GM10248 (cell line): ENCODE data around the gene C18orf32.
"Not testable (repeated sequence)": the region's sequence is repeated elsewhere in the genome, so short reads cannot be mapped to it uniquely, and the experiment has no call there.

Experiments
- CTCF ChIA-PET: fragments of 300-600 bp; sonication (Branson Sonifier 250); formaldehyde crosslinking; extraction: SDS; loops from one replicate; lab custom pipeline; 2021; ENCODE audit warnings: antibody characterized with exemption; lab: Yijun Ruan, JAX
- POLR2A ChIA-PET: fragments of 350-650 bp; sonication (Branson Sonifier 250); formaldehyde crosslinking; extraction: SDS; loops from one replicate; lab custom pipeline; 2020; ENCODE audit warnings: antibody characterized with exemption; lab: Yijun Ruan, JAX
- DNase-seq: peaks from one replicate; pipeline ENCODE4 v3.0.0; 2012; ENCODE audit errors: extremely low spot score
- CTCF ChIP-seq: IDR thresholded peaks from 2 replicates; pipeline ENCODE4 v1.5.1; 2012; ENCODE audit warnings: mild to moderate bottlenecking, low read depth; ENCODE audit errors: extremely low read depth, missing control alignments, control extremely low read depth

Gene C18orf32

DNA sequence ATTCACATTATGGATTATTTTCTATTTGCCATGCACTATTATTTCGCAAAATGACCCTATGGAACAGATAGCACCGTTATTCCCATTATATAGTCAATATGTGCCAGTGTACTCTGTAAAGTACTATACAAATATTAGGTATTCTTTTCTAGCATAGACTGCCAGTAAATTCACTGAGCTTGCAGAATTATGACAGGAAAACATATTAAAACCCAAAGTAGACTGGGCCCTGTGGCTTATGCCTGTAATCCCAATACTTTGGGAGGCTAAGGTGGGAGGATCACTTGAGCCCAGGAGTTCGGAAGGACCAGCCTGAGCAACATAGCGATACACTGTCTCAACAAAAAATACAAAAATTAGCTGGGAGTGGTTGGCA is 25.4 kb downstream of the C18orf32 start:
- ChIA-PET POLR2A (no interaction called here), CTCF (interaction anchor here (1.1 to 3.1 kb wide), 4 partner anchors 11 to 21 kb away, joined by 3 to 12 read pairs (median 7); no protein-coding TSS in a partner anchor)
- DNase-seq: no peak
- no peak for TF ChIP-seq CTCF

DNA sequence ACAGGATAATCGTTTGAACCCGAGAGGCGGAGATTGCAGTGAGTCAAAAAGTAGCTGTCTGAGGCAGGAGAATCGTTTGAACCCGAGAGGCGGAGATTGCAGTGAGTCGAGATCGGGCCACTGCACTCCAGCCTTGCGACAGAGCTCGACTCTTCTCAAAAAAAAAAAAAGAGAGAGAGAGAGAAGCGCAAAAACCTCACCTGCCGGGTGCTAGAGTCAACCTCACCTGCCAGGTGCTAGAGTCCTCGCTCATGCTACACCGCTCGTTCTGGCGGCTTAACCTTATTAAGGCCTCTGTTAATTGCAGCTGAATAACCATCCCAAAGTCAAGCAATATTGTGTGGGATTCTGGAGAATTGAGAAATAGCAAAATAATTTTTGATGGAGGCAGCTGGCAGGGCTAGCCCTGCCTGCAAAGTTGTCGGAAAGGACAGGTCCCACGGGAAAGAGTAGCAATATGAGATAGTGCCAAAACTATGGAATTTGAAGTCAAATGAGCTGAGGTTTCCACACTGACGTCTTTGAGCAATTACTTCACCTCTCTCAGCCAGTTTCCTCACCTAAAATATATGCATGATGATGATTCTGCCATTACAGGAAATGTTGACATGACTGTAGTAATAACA is 25.9 kb downstream of the C18orf32 start:
- POLR2A ChIA-PET: interaction anchor here (1.9 to 2.1 kb wide), 2 partner anchors 22 to 26 kb away, joined by 7 to 12 read pairs; partner anchors contain the start of gene C18orf32
- no peak for TF ChIP-seq CTCF
- no peak for DNase-seq
- CTCF ChIA-PET: interaction anchor here (1.1 to 3.1 kb wide), 5 partner anchors 10 to 22 kb away, joined by 3 to 12 read pairs (median 4); no protein-coding TSS in a partner anchor

DNA sequence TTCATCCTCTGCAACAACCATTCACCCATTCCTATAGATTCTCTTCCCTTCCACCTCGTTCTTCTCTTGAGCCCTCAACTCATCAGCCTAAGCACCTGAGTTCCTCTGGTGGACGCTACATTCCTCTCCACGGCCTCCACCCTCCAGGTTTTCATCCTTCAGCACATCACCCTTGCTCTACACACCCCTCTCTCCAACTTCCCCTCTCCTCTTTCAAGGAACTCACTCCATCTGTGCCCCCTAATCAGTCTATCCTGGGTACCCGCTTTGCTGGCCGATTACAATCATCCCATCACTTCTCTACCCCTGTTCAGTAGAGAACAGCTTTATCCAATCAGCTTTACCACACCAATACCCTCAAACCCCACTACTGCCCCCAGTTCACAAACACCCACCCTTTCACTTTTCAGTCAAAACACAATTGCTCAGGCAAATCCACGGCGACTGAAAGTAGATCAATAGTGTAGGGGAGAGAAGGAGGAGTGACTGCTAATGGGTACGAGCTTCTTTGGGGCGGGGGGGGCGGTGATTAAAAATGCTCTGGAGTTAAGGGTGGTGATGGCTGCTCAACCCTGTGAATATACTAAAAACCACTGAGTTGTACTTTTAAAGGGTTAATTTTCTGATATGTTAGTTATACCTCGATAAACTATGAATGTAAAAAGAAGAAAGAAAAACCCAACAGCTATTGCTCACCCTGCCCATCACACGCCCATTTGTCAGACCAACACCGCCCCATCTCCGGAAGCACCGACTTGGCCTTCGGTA is 27.4 kb downstream of the C18orf32 start:
- no peak for TF ChIP-seq CTCF
- POLR2A ChIA-PET: interaction anchor here (0.6 to 2.1 kb wide), 4 partner anchors 9 to 645 kb away, joined by 7 to 12 read pairs (median 8); partner anchors contain the start of gene C18orf32
- CTCF ChIA-PET: interaction anchor here (1.2 to 3.1 kb wide), 7 partner anchors 9 to 28 kb away, joined by 4 to 12 read pairs (median 6); partner anchors contain the start of gene C18orf32
- DNase-seq: peak; percentile 51

DNA sequence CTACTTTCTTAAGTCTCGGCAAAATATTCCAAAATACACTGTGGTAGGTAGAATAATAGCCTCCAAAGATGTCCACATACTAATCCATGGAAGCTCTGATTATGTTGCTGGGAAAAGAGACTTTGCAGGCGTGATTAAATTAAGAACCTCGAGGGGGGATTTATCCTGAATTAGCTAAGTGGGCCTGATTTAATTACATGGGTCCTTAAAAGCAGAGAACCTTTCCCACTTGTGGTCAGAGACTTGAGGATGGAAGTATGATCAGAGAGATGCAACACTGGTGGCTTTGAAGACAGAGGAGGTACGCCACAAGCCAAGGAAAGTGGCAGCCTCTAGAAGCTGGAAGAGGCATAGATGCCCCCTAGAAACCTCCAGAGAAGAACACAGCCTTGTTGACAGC is 29.4 kb downstream of the C18orf32 start:
- no peak for TF ChIP-seq CTCF
- no peak for DNase-seq
- POLR2A ChIA-PET: no interaction called here
- CTCF ChIA-PET: interaction anchor here (2.3 kb wide), 1 partner anchor 11 kb away, joined by 15 read pairs; no protein-coding TSS in a partner anchor

GRCh38 chr18:49456794-49457193 is 30.2 kb downstream of the C18orf32 start:
- TF ChIP-seq CTCF: no peak
- ChIA-PET POLR2A (no interaction called here), CTCF (interaction anchor here (2.3 kb wide), 1 partner anchor 10 kb away, joined by 15 read pairs; no protein-coding TSS in a partner anchor)
- DNase-seq: no peak

GRCh38 chr18:49452534-49452933 is 34.5 kb downstream of the C18orf32 start:
- CTCF ChIA-PET: interaction anchor here (0.9 kb wide), 1 partner anchor 9 kb away, joined by 5 read pairs; no protein-coding TSS in a partner anchor
- POLR2A ChIA-PET, DNase-seq: not testable (repeated sequence)
